ENCODE measurements around the gene TXNDC16. TPM values are rescaled to one million over a fixed set of nuclear protein-coding genes. Genes with fewer than 3 reads are reported as not detected.

Gene TXNDC16, protein sequence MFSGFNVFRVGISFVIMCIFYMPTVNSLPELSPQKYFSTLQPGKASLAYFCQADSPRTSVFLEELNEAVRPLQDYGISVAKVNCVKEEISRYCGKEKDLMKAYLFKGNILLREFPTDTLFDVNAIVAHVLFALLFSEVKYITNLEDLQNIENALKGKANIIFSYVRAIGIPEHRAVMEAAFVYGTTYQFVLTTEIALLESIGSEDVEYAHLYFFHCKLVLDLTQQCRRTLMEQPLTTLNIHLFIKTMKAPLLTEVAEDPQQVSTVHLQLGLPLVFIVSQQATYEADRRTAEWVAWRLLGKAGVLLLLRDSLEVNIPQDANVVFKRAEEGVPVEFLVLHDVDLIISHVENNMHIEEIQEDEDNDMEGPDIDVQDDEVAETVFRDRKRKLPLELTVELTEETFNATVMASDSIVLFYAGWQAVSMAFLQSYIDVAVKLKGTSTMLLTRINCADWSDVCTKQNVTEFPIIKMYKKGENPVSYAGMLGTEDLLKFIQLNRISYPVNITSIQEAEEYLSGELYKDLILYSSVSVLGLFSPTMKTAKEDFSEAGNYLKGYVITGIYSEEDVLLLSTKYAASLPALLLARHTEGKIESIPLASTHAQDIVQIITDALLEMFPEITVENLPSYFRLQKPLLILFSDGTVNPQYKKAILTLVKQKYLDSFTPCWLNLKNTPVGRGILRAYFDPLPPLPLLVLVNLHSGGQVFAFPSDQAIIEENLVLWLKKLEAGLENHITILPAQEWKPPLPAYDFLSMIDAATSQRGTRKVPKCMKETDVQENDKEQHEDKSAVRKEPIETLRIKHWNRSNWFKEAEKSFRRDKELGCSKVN
- 10 to 100 TPM; 20.9 to 36.6 TPM for total RNA-seq
- 10 to 100 TPM; 19.8 to 21.8 TPM for polyA plus RNA-seq (ENCODE audit: insufficient read length in 2 of 2)
- long read RNA-seq, donor 1, full-length matches to known transcripts: 2 of 7 reads
- long read RNA-seq, donor 1, partial matches to known transcripts: 5 of 7 reads
- long read RNA-seq, donor 1, other reads (novel, unspliced or antisense): 0 of 7 reads
- long read RNA-seq, donor 2, full-length matches to known transcripts: 2 of 9 reads
- long read RNA-seq, donor 2, partial matches to known transcripts: 7 of 9 reads
- long read RNA-seq, donor 2, other reads (novel, unspliced or antisense): 0 of 9 reads
- long read RNA-seq, donor 3, full-length matches to known transcripts: 2 of 11 reads
- long read RNA-seq, donor 3, partial matches to known transcripts: 9 of 11 reads
- long read RNA-seq, donor 3, other reads (novel, unspliced or antisense): 0 of 11 reads
- long read RNA-seq, donor 4: 0 reads

DNA sequence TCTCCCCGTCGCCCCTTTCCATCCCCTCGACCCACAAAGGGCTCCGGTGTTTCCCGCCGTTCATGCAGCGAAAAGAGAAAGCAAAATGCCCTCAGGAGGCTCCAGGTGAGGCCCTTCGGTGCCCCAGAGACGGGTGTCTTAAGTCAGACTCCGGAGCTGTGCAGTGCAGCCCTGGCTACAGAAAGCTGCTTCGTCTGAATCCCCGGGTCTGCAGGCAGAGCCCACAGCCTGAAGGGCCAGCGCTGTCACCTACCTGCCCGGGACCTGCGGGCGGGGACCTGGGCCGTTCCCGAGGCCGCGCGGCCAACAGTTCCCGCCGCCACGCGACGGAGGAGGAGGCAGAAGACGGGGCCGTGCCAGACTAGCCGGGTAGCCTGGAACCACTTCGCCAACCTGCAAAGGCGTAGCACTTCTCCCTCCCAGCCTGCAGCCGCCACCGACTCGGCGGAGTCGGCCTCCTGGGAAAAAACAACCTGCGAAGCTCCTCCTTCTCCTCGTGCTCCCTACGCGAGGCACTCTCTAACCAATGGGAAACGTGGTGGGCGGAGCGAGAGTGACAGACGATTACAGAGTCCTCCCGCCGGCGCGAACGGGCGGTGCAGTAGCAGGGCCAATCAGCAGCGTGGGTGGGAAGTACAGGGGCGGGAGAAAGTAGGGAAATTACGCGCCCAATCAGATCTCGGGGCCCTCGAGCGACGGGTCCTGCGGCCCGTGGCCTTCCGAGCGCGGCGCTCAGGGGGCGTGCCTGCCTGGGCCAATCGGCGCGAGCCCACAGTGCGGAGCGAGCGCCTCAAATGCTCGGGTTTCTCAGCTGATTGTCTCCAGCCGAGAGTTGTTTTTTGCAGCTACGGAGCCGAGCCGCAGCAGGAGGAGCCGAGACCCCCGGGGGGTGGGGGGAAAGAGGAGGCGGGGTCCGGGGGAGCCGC, at the start of gene TXNDC16, which contains the start of gene GPR137C:
Gene TXNDC16, minus strand, starts transcription at position 443 of the 926 bp plus-strand sequence. CDS start 8,948 bp downstream, outside the sequence.
Gene GPR137C, plus strand, starts transcription at position 774 of the 926 bp plus-strand sequence. CDS start 312 bp downstream, outside the sequence.
- Histone ChIP-seq H3K4me1 (ENCODE audit: control insufficient read depth, insufficient read depth, low read length) (peaks cover 7% of the 10 kb centered on the region), H3K27me3 (ENCODE audit: control insufficient read depth, insufficient read depth, low read length) (no peaks in the 10 kb centered on the region), H3K27ac (ENCODE audit: low read depth, low read length) (peak within 1 kb of the TSS; percentile 94), H3K9me3 (ENCODE audit: control insufficient read depth, insufficient read depth, low read length) (no peaks in the 10 kb centered on the region), H3K4me3 (ENCODE audit: low read depth, low read length) (peak within 1 kb of the TSS; percentile 90), H3K36me3 (ENCODE audit: control insufficient read depth, insufficient read depth, low read length) (no peaks in the 10 kb centered on the region)
- 0% methylated on average over 76 of the region's 81 CpGs for WGBS (ENCODE audit: insufficient coverage)
- peak; percentile 94 to 100 (median 100) for DNase-seq (ENCODE audit: low read depth in 4 of 6, low spot score in 6 of 6)

DNA sequence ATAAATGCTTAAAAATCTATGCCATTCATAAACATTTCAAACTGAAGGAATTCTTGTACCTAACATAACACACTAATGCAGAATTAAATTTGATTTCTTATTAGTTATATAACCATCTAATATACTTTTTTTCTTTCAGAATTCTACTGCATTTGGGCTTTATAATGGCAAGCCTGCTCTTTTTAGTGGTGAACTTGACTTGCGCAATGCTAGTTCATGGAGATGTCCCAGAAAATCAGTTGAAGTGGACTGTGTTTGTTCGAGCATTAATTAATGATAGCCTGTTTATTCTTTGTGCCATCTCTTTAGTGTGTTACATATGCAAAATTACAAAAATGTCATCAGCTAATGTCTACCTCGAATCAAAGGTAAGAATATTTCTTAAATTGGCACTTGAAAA, 47.7 kb upstream of the TXNDC16 start:
- H3K27me3 ChIP-seq (ENCODE audit: control insufficient read depth, insufficient read depth, low read length): no peaks in the 10 kb centered on the region
- no CpG with 5 or more reads among the region's 3 CpGs for WGBS (ENCODE audit: insufficient coverage)
- DNase-seq (ENCODE audit: low read depth in 4 of 6, low spot score in 6 of 6): no peak
- no peak overlapping the region for H3K27ac ChIP-seq (ENCODE audit: low read depth, low read length)
- no peaks in the 10 kb centered on the region for H3K4me1 ChIP-seq (ENCODE audit: control insufficient read depth, insufficient read depth, low read length)
- no peak overlapping the region for H3K4me3 ChIP-seq (ENCODE audit: low read depth, low read length)
- peaks cover 6% of the 10 kb centered on the region for H3K9me3 ChIP-seq (ENCODE audit: control insufficient read depth, insufficient read depth, low read length)
- peaks cover 7% of the 10 kb centered on the region for H3K36me3 ChIP-seq (ENCODE audit: control insufficient read depth, insufficient read depth, low read length)

DNA sequence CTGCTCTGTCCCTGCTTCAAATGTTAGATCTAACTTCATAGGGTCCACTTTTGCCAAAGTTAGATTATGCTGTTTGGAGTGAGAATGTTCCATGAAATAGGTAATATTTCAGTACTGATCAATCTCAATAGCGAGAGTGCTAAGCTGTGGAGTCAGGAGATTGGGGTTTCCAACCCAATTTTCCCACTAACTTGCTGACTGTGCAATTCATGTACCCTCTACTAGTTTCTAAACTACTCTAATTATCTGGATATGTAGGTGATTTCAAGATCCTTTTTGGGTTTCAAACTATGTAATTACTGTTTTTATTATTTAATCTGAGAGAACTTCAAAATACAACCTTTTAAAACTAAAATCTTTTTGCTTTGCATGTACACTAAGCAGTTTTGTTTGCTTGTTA, 46.3 kb upstream of the TXNDC16 start:
- Histone ChIP-seq H3K36me3 (ENCODE audit: control insufficient read depth, insufficient read depth, low read length) (peaks cover 5% of the 10 kb centered on the region), H3K4me3 (ENCODE audit: low read depth, low read length) (no peak overlapping the region), H3K27me3 (ENCODE audit: control insufficient read depth, insufficient read depth, low read length) (no peaks in the 10 kb centered on the region), H3K27ac (ENCODE audit: low read depth, low read length) (no peak overlapping the region), H3K9me3 (ENCODE audit: control insufficient read depth, insufficient read depth, low read length) (peaks cover 3% of the 10 kb centered on the region), H3K4me1 (ENCODE audit: control insufficient read depth, insufficient read depth, low read length) (no peaks in the 10 kb centered on the region)
- no peak for DNase-seq (ENCODE audit: low read depth in 4 of 6, low spot score in 6 of 6)
- WGBS (ENCODE audit: insufficient coverage): no CpG with 5 or more reads among the region's 1 CpG

DNA sequence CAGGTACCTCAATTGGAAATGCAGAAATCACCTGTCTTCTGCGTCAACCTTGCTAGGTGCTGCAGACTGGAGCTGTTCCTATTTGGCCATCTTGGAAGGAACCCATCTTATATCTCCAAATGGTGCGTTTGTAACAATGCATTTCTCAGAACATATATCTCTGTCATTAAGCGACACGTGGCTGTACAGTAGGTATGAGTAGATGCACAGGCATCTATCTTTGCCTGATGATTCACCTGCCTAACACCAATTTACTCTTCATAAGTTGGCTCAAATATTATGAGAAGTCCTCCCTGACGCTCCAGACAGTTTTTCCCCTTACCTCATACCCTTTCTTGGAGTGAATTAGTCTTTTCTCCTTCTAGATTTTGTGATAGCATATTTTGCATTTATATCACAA, 44.6 kb upstream of the TXNDC16 start:
- H3K9me3 ChIP-seq (ENCODE audit: control insufficient read depth, insufficient read depth, low read length): peaks cover 1% of the 10 kb centered on the region
- 75% methylated on average over 4 of the region's 5 CpGs for WGBS (ENCODE audit: insufficient coverage)
- H3K36me3 ChIP-seq (ENCODE audit: control insufficient read depth, insufficient read depth, low read length): peaks cover 3% of the 10 kb centered on the region

DNA sequence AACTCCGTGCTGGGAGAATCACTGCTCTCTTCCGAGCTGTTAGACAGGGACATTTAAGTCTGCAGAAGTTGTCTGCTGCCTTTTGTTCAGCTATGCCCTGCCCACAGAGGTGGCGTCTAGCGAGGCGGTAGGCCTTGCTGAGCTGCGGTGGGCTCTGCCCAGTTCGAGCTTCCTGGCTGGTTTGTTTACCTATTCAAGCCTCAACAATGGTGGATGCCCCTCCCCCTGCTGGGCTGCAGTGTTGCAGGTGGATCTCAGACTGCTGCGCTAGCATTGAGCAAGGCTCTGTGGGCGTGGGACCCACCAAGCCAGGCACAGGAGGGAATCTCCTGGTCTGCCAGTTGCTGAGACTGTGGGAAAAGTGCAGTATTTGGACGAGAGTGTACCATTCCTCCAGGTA, 44.0 kb upstream of the TXNDC16 start:
- Histone ChIP-seq H3K27me3 (ENCODE audit: control insufficient read depth, insufficient read depth, low read length) (no peaks in the 10 kb centered on the region), H3K9me3 (ENCODE audit: control insufficient read depth, insufficient read depth, low read length) (peaks cover 3% of the 10 kb centered on the region), H3K36me3 (ENCODE audit: control insufficient read depth, insufficient read depth, low read length) (peaks cover 3% of the 10 kb centered on the region), H3K27ac (ENCODE audit: low read depth, low read length) (no peak overlapping the region), H3K4me1 (ENCODE audit: control insufficient read depth, insufficient read depth, low read length) (no peaks in the 10 kb centered on the region), H3K4me3 (ENCODE audit: low read depth, low read length) (no peak overlapping the region)
- DNase-seq (ENCODE audit: low read depth in 4 of 6, low spot score in 6 of 6): no peak
- WGBS (ENCODE audit: insufficient coverage): 87% methylated on average over 10 of the region's 10 CpGs

More for the DNA sequence above, 44.6 kb upstream of the TXNDC16 start:
- H3K4me3 ChIP-seq (ENCODE audit: low read depth, low read length): no peak overlapping the region
- DNase-seq (ENCODE audit: low read depth in 4 of 6, low spot score in 6 of 6): no peak
- no peaks in the 10 kb centered on the region for H3K4me1 ChIP-seq (ENCODE audit: control insufficient read depth, insufficient read depth, low read length)
- no peaks in the 10 kb centered on the region for H3K27me3 ChIP-seq (ENCODE audit: control insufficient read depth, insufficient read depth, low read length)
- no peak overlapping the region for H3K27ac ChIP-seq (ENCODE audit: low read depth, low read length)

DNA sequence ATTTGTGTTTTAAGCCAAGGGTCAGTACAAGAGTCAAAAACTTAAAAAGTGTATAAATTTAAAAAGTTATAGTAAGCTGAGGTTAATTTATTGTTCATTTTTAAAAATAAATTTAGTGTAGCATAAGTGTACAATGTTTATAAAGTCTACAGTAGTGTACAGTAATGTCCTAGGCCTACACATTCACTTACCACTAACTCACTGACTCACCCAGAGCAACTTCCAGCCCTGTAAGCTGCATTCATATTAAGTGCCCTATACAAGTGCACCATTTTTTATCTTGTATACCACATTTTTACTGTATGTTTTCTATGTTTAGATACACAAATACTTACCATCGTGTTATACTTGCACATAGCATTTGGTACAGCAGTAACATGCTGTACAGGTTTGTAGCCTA, 38.0 kb upstream of the TXNDC16 start:
- no peak overlapping the region for H3K27ac ChIP-seq (ENCODE audit: low read depth, low read length)
- H3K36me3 ChIP-seq (ENCODE audit: control insufficient read depth, insufficient read depth, low read length): no peaks in the 10 kb centered on the region
- peaks cover 3% of the 10 kb centered on the region for H3K9me3 ChIP-seq (ENCODE audit: control insufficient read depth, insufficient read depth, low read length)
- no peaks in the 10 kb centered on the region for H3K4me1 ChIP-seq (ENCODE audit: control insufficient read depth, insufficient read depth, low read length)
- H3K4me3 ChIP-seq (ENCODE audit: low read depth, low read length): no peak overlapping the region
- no peak for DNase-seq (ENCODE audit: low read depth in 4 of 6, low spot score in 6 of 6)
- no CpG with 5 or more reads among the region's 1 CpG for WGBS (ENCODE audit: insufficient coverage)
- H3K27me3 ChIP-seq (ENCODE audit: control insufficient read depth, insufficient read depth, low read length): no peaks in the 10 kb centered on the region

DNA sequence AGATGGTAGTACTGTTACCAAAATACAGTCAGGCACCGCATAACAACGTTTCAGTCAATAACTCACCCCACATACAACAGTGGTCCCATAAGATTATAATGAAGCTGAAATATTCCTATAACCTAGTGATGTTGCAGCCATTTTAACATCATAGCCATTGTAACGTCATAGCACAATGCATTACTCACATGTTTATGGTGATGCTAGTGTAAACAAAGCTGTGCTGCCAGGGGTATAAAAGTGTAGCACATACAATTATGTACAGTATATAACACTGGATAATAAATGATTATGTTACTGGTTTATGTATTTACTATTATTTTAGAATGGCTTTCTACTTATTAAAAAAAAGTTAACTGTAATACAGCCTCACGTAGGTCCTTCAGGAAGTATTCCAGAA, 37.3 kb upstream of the TXNDC16 start:
- H3K27ac ChIP-seq (ENCODE audit: low read depth, low read length): no peak overlapping the region
- H3K9me3 ChIP-seq (ENCODE audit: control insufficient read depth, insufficient read depth, low read length): peaks cover 3% of the 10 kb centered on the region
- WGBS (ENCODE audit: insufficient coverage): no CpG with 5 or more reads among the region's 4 CpGs
- H3K4me3 ChIP-seq (ENCODE audit: low read depth, low read length): no peak overlapping the region
- H3K27me3 ChIP-seq (ENCODE audit: control insufficient read depth, insufficient read depth, low read length): no peaks in the 10 kb centered on the region
- DNase-seq (ENCODE audit: low read depth in 4 of 6, low spot score in 6 of 6): no peak
- no peaks in the 10 kb centered on the region for H3K4me1 ChIP-seq (ENCODE audit: control insufficient read depth, insufficient read depth, low read length)
- H3K36me3 ChIP-seq (ENCODE audit: control insufficient read depth, insufficient read depth, low read length): no peaks in the 10 kb centered on the region

DNA sequence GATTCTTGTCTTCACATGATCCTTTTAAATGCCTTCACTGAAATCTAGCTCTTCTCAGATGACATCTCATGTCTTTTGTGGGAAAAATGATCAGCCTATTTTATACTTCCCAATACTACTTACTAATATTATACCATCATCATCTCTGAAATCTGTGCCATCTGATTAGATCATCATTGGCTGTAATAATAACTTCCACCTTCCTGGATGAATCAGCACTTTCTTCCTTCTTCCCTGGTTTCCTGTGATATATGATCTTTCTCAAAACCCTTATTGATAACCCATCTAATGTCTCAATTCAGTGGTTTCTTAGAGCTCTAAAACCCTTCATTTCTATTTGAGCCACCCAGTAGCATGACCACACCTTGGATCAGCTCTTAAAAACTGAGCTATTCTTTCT, 31.2 kb upstream of the TXNDC16 start:
- Histone ChIP-seq H3K4me3 (ENCODE audit: low read depth, low read length) (no peak overlapping the region), H3K9me3 (ENCODE audit: control insufficient read depth, insufficient read depth, low read length) (no peaks in the 10 kb centered on the region), H3K27me3 (ENCODE audit: control insufficient read depth, insufficient read depth, low read length) (no peaks in the 10 kb centered on the region), H3K27ac (ENCODE audit: low read depth, low read length) (no peak overlapping the region), H3K4me1 (ENCODE audit: control insufficient read depth, insufficient read depth, low read length) (no peaks in the 10 kb centered on the region), H3K36me3 (ENCODE audit: control insufficient read depth, insufficient read depth, low read length) (no peaks in the 10 kb centered on the region)
- DNase-seq (ENCODE audit: low read depth in 4 of 6, low spot score in 6 of 6): no peak

All from spinal cord (tissue), 10 donors.